ENCODE results near the gene DNMT3B.

DNMT3B gene

DNA sequence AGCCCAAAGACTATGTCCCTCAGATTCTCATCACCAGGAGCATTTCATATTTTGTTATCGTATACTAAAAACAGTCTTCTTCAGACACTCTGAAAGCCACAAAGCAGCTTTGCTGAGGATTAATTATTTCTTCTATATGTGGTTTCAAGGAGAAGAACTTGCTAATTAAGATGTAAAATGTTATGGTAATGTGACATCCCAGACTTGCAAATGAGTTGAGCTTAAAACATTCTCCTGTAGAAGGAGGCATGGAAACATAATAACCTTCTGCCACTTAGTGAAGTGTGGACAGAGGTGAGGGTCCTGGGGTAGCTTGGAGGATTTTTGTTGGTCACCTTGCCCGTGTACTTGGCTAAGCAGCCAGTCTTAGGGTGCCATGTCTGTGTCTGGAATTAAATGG lies 40.9 kb downstream of the DNMT3B start:
- H3K27me3 ChIP-seq (ENCODE audit: insufficient read depth, low read depth), result no peaks in the 10 kb centered on the region
- H3K36me3 ChIP-seq (ENCODE audit: insufficient read depth), result peaks cover 22% of the 10 kb centered on the region; the same call in 1 of the 2 replicates
- H3K4me3 ChIP-seq (IDR thresholded peaks at IDR 0.05; ENCODE audit: insufficient read depth, low read depth, low read length), result no peak overlapping the region
- no peak overlapping the region for H3K27ac ChIP-seq
- no peak overlapping the region for H3K9ac ChIP-seq
- H3K4me2 ChIP-seq, result no peak overlapping the region
- TF ChIP-seq, protein P1, sequence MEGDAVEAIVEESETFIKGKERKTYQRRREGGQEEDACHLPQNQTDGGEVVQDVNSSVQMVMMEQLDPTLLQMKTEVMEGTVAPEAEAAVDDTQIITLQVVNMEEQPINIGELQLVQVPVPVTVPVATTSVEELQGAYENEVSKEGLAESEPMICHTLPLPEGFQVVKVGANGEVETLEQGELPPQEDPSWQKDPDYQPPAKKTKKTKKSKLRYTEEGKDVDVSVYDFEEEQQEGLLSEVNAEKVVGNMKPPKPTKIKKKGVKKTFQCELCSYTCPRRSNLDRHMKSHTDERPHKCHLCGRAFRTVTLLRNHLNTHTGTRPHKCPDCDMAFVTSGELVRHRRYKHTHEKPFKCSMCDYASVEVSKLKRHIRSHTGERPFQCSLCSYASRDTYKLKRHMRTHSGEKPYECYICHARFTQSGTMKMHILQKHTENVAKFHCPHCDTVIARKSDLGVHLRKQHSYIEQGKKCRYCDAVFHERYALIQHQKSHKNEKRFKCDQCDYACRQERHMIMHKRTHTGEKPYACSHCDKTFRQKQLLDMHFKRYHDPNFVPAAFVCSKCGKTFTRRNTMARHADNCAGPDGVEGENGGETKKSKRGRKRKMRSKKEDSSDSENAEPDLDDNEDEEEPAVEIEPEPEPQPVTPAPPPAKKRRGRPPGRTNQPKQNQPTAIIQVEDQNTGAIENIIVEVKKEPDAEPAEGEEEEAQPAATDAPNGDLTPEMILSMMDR (conservative IDR thresholded peaks at IDR 0.05; ENCODE audit: low read depth, low read length), result no peak
- H4K20me1 ChIP-seq (ENCODE audit: insufficient read depth), result no peaks in the 10 kb centered on the region
- H2AFZ ChIP-seq (ENCODE audit: low read depth), result no peak overlapping the region
- H3K79me2 ChIP-seq (ENCODE audit: insufficient read depth, low read depth), result no peaks in the 10 kb centered on the region
- no peaks in the 10 kb centered on the region for H3K4me1 ChIP-seq (ENCODE audit: low read depth, poor library complexity, severe bottlenecking)

DNA sequence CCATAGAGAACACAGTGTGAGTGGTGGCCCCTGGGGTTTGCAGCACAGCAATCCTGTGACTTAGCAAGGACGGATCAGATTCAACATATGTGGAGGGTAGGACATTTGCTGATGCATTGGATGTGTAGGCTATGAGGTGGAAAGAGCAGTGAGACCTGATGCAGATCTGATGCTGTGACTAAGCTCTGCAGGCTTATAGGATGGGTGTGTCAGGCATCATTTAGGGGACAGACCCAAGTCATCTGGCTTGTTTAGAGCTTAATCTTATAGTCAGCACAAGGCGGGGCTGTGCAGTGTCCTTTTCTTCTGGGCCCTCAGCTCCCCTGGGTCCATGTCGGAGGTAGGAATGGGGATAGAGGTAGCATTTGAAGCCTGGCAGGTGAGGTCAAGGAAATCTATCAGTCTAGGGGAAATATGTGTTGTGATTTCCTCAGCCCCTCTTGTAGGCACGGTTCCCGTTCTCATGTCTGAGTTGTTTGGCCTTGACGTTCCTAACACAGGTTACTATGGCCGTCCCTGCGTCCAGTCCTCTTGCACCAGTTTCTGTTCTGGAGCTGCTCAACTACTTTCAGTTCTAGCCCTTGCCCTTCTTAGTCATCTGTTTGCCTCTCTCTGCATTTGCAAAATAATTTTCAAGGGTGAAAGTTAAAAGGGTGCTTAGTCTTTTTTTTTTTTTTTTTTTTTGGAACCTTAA lies 42.0 kb downstream of the DNMT3B start:
- no peak overlapping the region for H3K9ac ChIP-seq
- no peaks in the 10 kb centered on the region for H4K20me1 ChIP-seq (ENCODE audit: insufficient read depth)
- no peaks in the 10 kb centered on the region for H3K27me3 ChIP-seq (ENCODE audit: insufficient read depth, low read depth)
- TF ChIP-seq, protein P1 (conservative IDR thresholded peaks at IDR 0.05; ENCODE audit: low read depth, low read length), result no peak
- no peak overlapping the region for H3K4me3 ChIP-seq (IDR thresholded peaks at IDR 0.05; ENCODE audit: insufficient read depth, low read depth, low read length)
- H3K27ac ChIP-seq, result no peak overlapping the region
- H3K4me1 ChIP-seq (ENCODE audit: low read depth, poor library complexity, severe bottlenecking), result no peaks in the 10 kb centered on the region
- H3K36me3 ChIP-seq (ENCODE audit: insufficient read depth), result peaks cover 22% of the 10 kb centered on the region; the same call in 1 of the 2 replicates
- no peak overlapping the region for H2AFZ ChIP-seq (ENCODE audit: low read depth)
- H3K4me2 ChIP-seq, result no peak overlapping the region
- H3K79me2 ChIP-seq (ENCODE audit: insufficient read depth, low read depth), result no peaks in the 10 kb centered on the region

DNA sequence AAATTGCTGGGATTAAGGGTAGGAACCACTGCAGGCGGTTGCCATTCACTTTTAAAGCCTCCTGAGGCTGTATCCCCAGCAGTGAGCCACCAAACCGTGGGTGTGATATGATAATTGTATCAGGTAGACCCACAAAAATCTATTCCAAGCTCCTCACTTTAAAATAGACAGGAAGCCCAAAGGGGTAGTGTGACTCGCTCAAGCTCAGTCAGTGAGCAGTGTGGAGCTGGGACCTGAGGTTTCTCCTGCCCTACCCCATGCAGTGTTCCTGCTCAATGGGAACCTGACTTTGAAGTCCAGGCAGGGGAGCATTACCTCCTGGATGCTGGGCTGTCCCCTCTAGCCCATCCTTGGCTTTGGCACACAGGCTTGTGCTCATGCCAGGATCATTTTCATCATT lies 42.6 kb downstream of the DNMT3B start:
- Histone ChIP-seq H3K36me3 (ENCODE audit: insufficient read depth) (peaks cover 22% of the 10 kb centered on the region; the same call in 1 of the 2 replicates), H3K79me2 (ENCODE audit: insufficient read depth, low read depth) (no peaks in the 10 kb centered on the region), H3K4me2 (no peak overlapping the region), H4K20me1 (ENCODE audit: insufficient read depth) (no peaks in the 10 kb centered on the region), H3K9ac (no peak overlapping the region), H3K27ac (no peak overlapping the region), H3K27me3 (ENCODE audit: insufficient read depth, low read depth) (no peaks in the 10 kb centered on the region), H3K4me3 (IDR thresholded peaks at IDR 0.05; ENCODE audit: insufficient read depth, low read depth, low read length) (no peak overlapping the region), H2AFZ (ENCODE audit: low read depth) (no peak overlapping the region), H3K4me1 (ENCODE audit: low read depth, poor library complexity, severe bottlenecking) (no peaks in the 10 kb centered on the region)
- TF ChIP-seq, protein P1 (conservative IDR thresholded peaks at IDR 0.05; ENCODE audit: low read depth, low read length), result no peak

DNA sequence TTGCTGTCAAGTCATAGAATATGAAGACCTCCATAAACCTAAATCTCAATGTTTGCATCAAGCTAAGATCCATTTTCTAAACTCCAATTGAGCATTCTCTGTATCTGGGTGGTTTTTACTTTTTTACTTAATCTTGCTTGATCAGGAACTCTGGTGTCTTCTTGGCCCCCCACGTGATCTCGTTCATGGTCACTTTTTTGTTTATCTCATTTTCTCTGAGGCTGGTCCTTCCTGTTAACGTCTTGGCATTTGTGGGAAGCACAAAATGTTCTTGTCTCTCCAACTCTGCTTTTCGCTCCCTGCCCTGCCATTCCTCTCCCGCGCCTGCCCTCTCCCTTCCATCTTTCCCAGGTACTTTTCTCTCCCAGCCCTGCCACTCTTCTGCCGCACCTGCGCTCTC lies 43.5 kb downstream of the DNMT3B start:
- H3K4me2 ChIP-seq, result no peak overlapping the region
- H3K9ac ChIP-seq, result no peak overlapping the region
- peaks cover 22% of the 10 kb centered on the region; the same call in 1 of the 2 replicates for H3K36me3 ChIP-seq (ENCODE audit: insufficient read depth)
- no peak overlapping the region for H3K27ac ChIP-seq
- H2AFZ ChIP-seq (ENCODE audit: low read depth), result no peak overlapping the region
- H3K4me3 ChIP-seq (IDR thresholded peaks at IDR 0.05; ENCODE audit: insufficient read depth, low read depth, low read length), result no peak overlapping the region
- H3K27me3 ChIP-seq (ENCODE audit: insufficient read depth, low read depth), result no peaks in the 10 kb centered on the region
- no peaks in the 10 kb centered on the region for H3K4me1 ChIP-seq (ENCODE audit: low read depth, poor library complexity, severe bottlenecking)
- TF ChIP-seq, protein P1 (conservative IDR thresholded peaks at IDR 0.05; ENCODE audit: low read depth, low read length), result no peak
- no peaks in the 10 kb centered on the region for H3K79me2 ChIP-seq (ENCODE audit: insufficient read depth, low read depth)
- H4K20me1 ChIP-seq (ENCODE audit: insufficient read depth), result no peaks in the 10 kb centered on the region
